ENCODE measurements around the gene WDR70. TPM values are rescaled to one million over a fixed set of nuclear protein-coding genes. Genes with fewer than 3 reads are reported as not detected.

Gene WDR70
- total and polyA plus RNA-seq, 4 donors = 11.0 to 57.8 (median 26.2) TPM

DNA sequence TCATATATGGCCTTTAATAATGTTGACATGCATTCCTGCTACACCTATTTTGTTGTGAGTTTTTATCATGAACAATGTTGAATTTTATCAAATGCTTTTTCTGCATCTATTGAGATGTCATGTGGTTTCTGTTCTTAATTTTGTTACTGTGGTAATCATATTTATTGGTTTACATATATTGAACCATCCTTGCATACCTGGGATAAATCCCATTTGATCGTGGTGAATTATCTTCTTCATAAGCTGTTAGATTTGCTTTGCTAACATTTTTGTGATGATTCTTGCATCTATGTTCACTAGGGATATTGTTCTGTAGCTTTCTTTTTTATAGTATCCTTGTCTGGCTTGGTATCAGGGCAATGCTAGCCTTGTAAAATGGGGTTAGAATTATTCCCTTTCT is 222.0 kb downstream of the WDR70 start:
- H3K27me3 ChIP-seq (ENCODE audit: control insufficient read depth in 3 of 3, insufficient read depth in 3 of 3, low read length in 2 of 3) = no peaks in the 10 kb centered on the region
- no peak overlapping the region for H3K9ac ChIP-seq (ENCODE audit: insufficient read depth in 1 of 2, low read length in 2 of 2)
- no peak overlapping the region for H3K27ac ChIP-seq (ENCODE audit: low read depth in 1 of 2, low read length in 1 of 2)
- ATAC-seq (ENCODE audit: insufficient read depth, low FRiP score) = no peak
- H3K9me3 ChIP-seq (ENCODE audit: control insufficient read depth in 4 of 4, insufficient read depth in 3 of 4, low read length in 3 of 4) = peaks cover 0 to 7% (median under 1%) of the 10 kb centered on the region in 4 donors
- WGBS, 2 donors = 88 to 100% methylated on average over 1 of the region's 1 CpG
- no peaks in the 10 kb centered on the region for H3K36me3 ChIP-seq (ENCODE audit: control insufficient read depth in 4 of 4, insufficient read depth in 4 of 4, low read length in 4 of 4)
- no peak for DNase-seq
- TF ChIP-seq, protein P1, sequence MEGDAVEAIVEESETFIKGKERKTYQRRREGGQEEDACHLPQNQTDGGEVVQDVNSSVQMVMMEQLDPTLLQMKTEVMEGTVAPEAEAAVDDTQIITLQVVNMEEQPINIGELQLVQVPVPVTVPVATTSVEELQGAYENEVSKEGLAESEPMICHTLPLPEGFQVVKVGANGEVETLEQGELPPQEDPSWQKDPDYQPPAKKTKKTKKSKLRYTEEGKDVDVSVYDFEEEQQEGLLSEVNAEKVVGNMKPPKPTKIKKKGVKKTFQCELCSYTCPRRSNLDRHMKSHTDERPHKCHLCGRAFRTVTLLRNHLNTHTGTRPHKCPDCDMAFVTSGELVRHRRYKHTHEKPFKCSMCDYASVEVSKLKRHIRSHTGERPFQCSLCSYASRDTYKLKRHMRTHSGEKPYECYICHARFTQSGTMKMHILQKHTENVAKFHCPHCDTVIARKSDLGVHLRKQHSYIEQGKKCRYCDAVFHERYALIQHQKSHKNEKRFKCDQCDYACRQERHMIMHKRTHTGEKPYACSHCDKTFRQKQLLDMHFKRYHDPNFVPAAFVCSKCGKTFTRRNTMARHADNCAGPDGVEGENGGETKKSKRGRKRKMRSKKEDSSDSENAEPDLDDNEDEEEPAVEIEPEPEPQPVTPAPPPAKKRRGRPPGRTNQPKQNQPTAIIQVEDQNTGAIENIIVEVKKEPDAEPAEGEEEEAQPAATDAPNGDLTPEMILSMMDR (IDR thresholded peaks at IDR 0.05; ENCODE audit: control extremely low read depth, extremely low read depth) = no peak
- H3K4me3 ChIP-seq = no peak overlapping the region
- no peaks in the 10 kb centered on the region for H3K4me1 ChIP-seq (ENCODE audit: control insufficient read depth in 5 of 5, insufficient read depth in 5 of 5, low read length in 5 of 5)

DNA sequence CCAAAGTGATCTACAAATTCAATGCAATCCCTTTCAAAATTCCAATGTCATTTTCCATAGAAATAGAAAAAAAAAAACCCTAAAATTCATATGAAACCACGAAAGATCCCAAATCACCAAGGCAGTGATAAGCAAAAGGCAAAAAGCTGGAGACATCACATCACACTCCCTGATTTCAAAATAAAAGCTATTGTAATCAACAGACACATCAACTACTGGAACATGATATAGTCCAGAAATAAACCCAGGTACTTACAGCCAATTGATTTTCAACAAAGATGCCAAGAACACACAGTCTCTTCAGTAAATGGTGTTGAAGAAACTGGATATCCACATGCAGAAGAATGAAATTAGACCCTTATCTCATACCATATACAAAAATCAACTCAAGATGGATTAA is 224.0 kb downstream of the WDR70 start:
- Histone ChIP-seq H3K9me3 (ENCODE audit: control insufficient read depth in 4 of 4, insufficient read depth in 3 of 4, low read length in 3 of 4) (peaks cover 0 to 7% (median under 1%) of the 10 kb centered on the region in 4 donors), H3K9ac (ENCODE audit: insufficient read depth in 1 of 2, low read length in 2 of 2) (no peak overlapping the region), H3K36me3 (ENCODE audit: control insufficient read depth in 4 of 4, insufficient read depth in 4 of 4, low read length in 4 of 4) (peaks cover 0 to 4% (median 2%) of the 10 kb centered on the region in 4 donors), H3K27me3 (ENCODE audit: control insufficient read depth in 3 of 3, insufficient read depth in 3 of 3, low read length in 2 of 3) (no peaks in the 10 kb centered on the region), H3K4me3 (no peak overlapping the region), H3K27ac (ENCODE audit: low read depth in 1 of 2, low read length in 1 of 2) (no peak overlapping the region), H3K4me1 (ENCODE audit: control insufficient read depth in 5 of 5, insufficient read depth in 5 of 5, low read length in 5 of 5) (no peaks in the 10 kb centered on the region)
- TF ChIP-seq, protein P1 (IDR thresholded peaks at IDR 0.05; ENCODE audit: control extremely low read depth, extremely low read depth) = no peak
- no peak for DNase-seq
- 96 to 100% methylated on average over 1 of the region's 1 CpG for WGBS, 2 donors
- ATAC-seq (ENCODE audit: insufficient read depth, low FRiP score) = no peak

DNA sequence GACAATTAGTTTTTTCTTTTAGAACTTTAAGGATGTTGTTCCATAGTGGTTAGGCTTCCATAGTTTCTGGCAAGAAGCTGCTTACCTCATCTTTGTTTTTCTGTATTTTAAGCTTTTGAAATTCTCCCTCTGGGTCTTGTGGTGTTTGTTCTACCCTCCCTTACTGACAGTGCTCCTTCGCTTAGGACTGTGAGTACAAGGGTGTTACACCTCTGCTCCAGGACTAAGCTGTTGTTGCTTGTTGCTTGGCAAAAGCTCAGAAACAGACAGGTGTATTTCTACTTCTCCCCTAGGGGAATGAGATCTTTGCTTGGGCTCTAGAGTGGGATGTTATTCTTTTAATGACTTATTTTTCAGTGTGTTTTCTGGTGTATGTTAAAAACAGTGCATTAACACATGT is 225.2 kb downstream of the WDR70 start:
- DNase-seq = no peak
- H3K4me3 ChIP-seq = no peak overlapping the region
- H3K36me3 ChIP-seq (ENCODE audit: control insufficient read depth in 4 of 4, insufficient read depth in 4 of 4, low read length in 4 of 4) = peaks cover 0 to 4% (median 2%) of the 10 kb centered on the region in 4 donors
- WGBS, 2 donors = 86 to 91% methylated on average over 1 of the region's 1 CpG
- H3K4me1 ChIP-seq (ENCODE audit: control insufficient read depth in 5 of 5, insufficient read depth in 5 of 5, low read length in 5 of 5) = no peaks in the 10 kb centered on the region
- no peak overlapping the region for H3K27ac ChIP-seq (ENCODE audit: low read depth in 1 of 2, low read length in 1 of 2)
- TF ChIP-seq, protein P1 (IDR thresholded peaks at IDR 0.05; ENCODE audit: control extremely low read depth, extremely low read depth) = no peak
- H3K9ac ChIP-seq (ENCODE audit: insufficient read depth in 1 of 2, low read length in 2 of 2) = no peak overlapping the region
- ATAC-seq (ENCODE audit: insufficient read depth, low FRiP score) = no peak
- peaks cover 0 to 7% (median under 1%) of the 10 kb centered on the region in 4 donors for H3K9me3 ChIP-seq (ENCODE audit: control insufficient read depth in 4 of 4, insufficient read depth in 3 of 4, low read length in 3 of 4)
- H3K27me3 ChIP-seq (ENCODE audit: control insufficient read depth in 3 of 3, insufficient read depth in 3 of 3, low read length in 2 of 3) = no peaks in the 10 kb centered on the region

DNA sequence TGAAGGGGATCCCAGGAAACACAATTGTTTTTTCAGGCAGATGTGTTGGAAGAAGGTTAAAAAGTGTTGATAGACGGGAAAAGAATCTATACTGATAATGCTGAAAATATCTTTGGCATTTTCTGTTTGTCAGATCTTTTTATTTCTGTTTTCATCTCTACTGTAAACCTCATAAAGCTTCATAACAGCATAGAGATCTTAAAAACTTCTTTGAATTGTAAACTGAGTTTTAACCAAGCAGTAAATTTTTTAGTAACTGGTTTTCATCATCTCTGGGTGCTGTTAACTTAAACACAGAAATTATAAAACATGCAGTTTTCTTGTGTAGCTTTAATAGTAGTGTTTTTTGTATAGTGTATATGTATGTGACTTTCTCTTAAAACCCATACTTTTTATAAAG is 227.0 kb downstream of the WDR70 start:
- H3K9me3 ChIP-seq (ENCODE audit: control insufficient read depth in 4 of 4, insufficient read depth in 3 of 4, low read length in 3 of 4) = peaks cover 0 to 3% (median 0%) of the 10 kb centered on the region in 4 donors
- no peak overlapping the region for H3K9ac ChIP-seq (ENCODE audit: insufficient read depth in 1 of 2, low read length in 2 of 2)
- no peaks in the 10 kb centered on the region for H3K4me1 ChIP-seq (ENCODE audit: control insufficient read depth in 5 of 5, insufficient read depth in 5 of 5, low read length in 5 of 5)
- no peak overlapping the region for H3K27ac ChIP-seq (ENCODE audit: low read depth in 1 of 2, low read length in 1 of 2)
- no peak for ATAC-seq (ENCODE audit: insufficient read depth, low FRiP score)
- 95 to 98% methylated on average over 1 of the region's 1 CpG for WGBS, 2 donors
- H3K4me3 ChIP-seq = no peak overlapping the region
- DNase-seq = no peak
- TF ChIP-seq, protein P1 (IDR thresholded peaks at IDR 0.05; ENCODE audit: control extremely low read depth, extremely low read depth) = no peak
- peaks cover 0 to 4% (median 2%) of the 10 kb centered on the region in 4 donors for H3K36me3 ChIP-seq (ENCODE audit: control insufficient read depth in 4 of 4, insufficient read depth in 4 of 4, low read length in 4 of 4)
- H3K27me3 ChIP-seq (ENCODE audit: control insufficient read depth in 3 of 3, insufficient read depth in 3 of 3, low read length in 2 of 3) = no peaks in the 10 kb centered on the region

Data from lung (tissue), 12 donors.